ENCODE measurements around the gene ADAM10. TPM values are rescaled to one million over a fixed set of nuclear protein-coding genes. Genes with fewer than 3 reads are reported as not detected.
"Not testable (repeated sequence)": the region's sequence is repeated elsewhere in the genome, so short reads cannot be mapped to it uniquely, and the experiment has no call there.

The ADAM10 gene
- total RNA-seq, 1 donor from 2014 or later = 44.6 TPM

- no peak for DNase-seq (ENCODE audit: low spot score in 2 of 2)
- Histone ChIP-seq H3K4me3 (no peak overlapping the region), H3K36me3 (peaks cover 8 to 11% of the 10 kb centered on the region in 2 donors), H3K9me3 (no peaks in the 10 kb centered on the region), H3K27ac (no peak overlapping the region), H3K27me3 (no peaks in the 10 kb centered on the region), H3K4me1 (no peaks in the 10 kb centered on the region)
- intact Hi-C loops (cut with DNase I) = no loop called here
- no peak for TF ChIP-seq CTCF (IDR thresholded peaks at IDR 0.05)
These were observed 122.5 kb downstream of the ADAM10 start for GRCh38 chr15:58627046-58627445.

GRCh38 chr15:58626378-58626777 lies 123.1 kb downstream of the ADAM10 start:
- H3K9me3 ChIP-seq = no peaks in the 10 kb centered on the region
- no peak for TF ChIP-seq CTCF (IDR thresholded peaks at IDR 0.05)
- H3K36me3 ChIP-seq = peaks cover 8 to 11% of the 10 kb centered on the region in 2 donors
- no peaks in the 10 kb centered on the region for H3K4me1 ChIP-seq
- intact Hi-C loops (cut with DNase I) = no loop called here
- H3K27ac ChIP-seq = no peak overlapping the region
- no peak for DNase-seq (ENCODE audit: low spot score in 2 of 2)
- no peak overlapping the region for H3K4me3 ChIP-seq
- no peaks in the 10 kb centered on the region for H3K27me3 ChIP-seq

- H3K27ac ChIP-seq = no peak overlapping the region
- H3K9me3 ChIP-seq = no peaks in the 10 kb centered on the region
- TF ChIP-seq CTCF (IDR thresholded peaks at IDR 0.05) = no peak
- peaks cover 16% of the 10 kb centered on the region in 2 donors for H3K36me3 ChIP-seq
- intact Hi-C loops (cut with DNase I) = no loop called here
- H3K27me3 ChIP-seq = no peaks in the 10 kb centered on the region
- no peak overlapping the region for H3K4me3 ChIP-seq
- DNase-seq (ENCODE audit: low spot score in 2 of 2) = no peak
- H3K4me1 ChIP-seq = no peaks in the 10 kb centered on the region
These were observed 126.6 kb downstream of the ADAM10 start for GRCh38 chr15:58622877-58623276.

- H3K4me1 ChIP-seq; H3K9me3 ChIP-seq; H3K4me3 ChIP-seq; H3K27me3 ChIP-seq; intact Hi-C loops (cut with DNase I); DNase-seq (ENCODE audit: low spot score in 2 of 2); H3K27ac ChIP-seq: not testable (repeated sequence)
- peaks cover 13 to 24% of the 10 kb centered on the region in 2 donors for H3K36me3 ChIP-seq
These were observed 129.2 kb downstream of the ADAM10 start for GRCh38 chr15:58620268-58620667.

- Histone ChIP-seq H3K9me3 (peaks cover 5 to 21% of the 10 kb centered on the region in 2 donors), H3K27me3 (no peaks in the 10 kb centered on the region), H3K27ac (no peak overlapping the region), H3K4me3 (no peak overlapping the region), H3K4me1 (no peaks in the 10 kb centered on the region), H3K36me3 (peaks cover 23 to 36% of the 10 kb centered on the region in 2 donors)
- TF ChIP-seq CTCF (IDR thresholded peaks at IDR 0.05) = no peak
- intact Hi-C loops (cut with DNase I) = no loop called here
- no peak for DNase-seq (ENCODE audit: low spot score in 2 of 2)
These were observed 133.3 kb downstream of the ADAM10 start for GRCh38 chr15:58616171-58616570.

- intact Hi-C loops (cut with DNase I) = no loop called here
- Histone ChIP-seq H3K27me3 (no peaks in the 10 kb centered on the region), H3K4me3 (no peak overlapping the region), H3K9me3 (peaks cover 5 to 21% of the 10 kb centered on the region in 2 donors), H3K36me3 (peaks cover 16 to 36% of the 10 kb centered on the region in 2 donors), H3K4me1 (no peaks in the 10 kb centered on the region), H3K27ac (no peak overlapping the region)
- TF ChIP-seq CTCF (IDR thresholded peaks at IDR 0.05) = no peak
- DNase-seq (ENCODE audit: low spot score in 2 of 2) = no peak
These were observed 137.5 kb downstream of the ADAM10 start for GRCh38 chr15:58611731-58612676.
